ENCODE measurements around the gene ACOX3. TPM values are rescaled to one million over a fixed set of nuclear protein-coding genes. Genes with fewer than 3 reads are reported as not detected.
A peak's percentile ranks its signal among the peaks of the same experiment; 100 is the strongest.

The ACOX3 gene
- total and polyA plus RNA-seq, 4 donors = 11.4 to 24.6 (median 13.6) TPM

DNA sequence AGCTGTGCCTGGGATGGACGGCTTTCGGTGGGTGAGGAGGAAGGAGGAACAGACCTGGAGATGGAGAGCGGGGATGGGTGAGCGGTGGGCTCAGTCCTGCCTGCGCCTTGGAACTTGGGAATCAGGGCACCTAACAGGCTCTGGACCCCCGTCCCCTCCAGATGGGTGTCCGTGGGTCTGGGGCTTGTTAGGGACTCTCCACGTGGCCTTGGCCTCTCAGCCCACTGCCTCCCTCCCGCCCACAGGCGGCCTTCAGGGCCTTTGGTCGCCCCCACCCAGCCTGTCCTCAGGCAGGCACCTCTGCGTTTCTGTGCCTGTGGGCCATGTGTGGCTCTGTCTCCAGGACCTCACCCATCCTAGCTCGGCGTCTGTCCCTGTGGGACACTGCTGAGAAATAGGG, 29.0 kb upstream of the ACOX3 start (continued):
- TF ChIP-seq EGR1 (IDR thresholded peaks at IDR 0.05; ENCODE audit: low read depth in 2 of 2) (no peak), SP1 (IDR thresholded peaks at IDR 0.05) (no peak), HNF4A (conservative IDR thresholded peaks at IDR 0.05) (no peak)
- TF ChIP-seq, protein P1, sequence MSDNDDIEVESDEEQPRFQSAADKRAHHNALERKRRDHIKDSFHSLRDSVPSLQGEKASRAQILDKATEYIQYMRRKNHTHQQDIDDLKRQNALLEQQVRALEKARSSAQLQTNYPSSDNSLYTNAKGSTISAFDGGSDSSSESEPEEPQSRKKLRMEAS (IDR thresholded peaks at IDR 0.05) = no peak

DNA sequence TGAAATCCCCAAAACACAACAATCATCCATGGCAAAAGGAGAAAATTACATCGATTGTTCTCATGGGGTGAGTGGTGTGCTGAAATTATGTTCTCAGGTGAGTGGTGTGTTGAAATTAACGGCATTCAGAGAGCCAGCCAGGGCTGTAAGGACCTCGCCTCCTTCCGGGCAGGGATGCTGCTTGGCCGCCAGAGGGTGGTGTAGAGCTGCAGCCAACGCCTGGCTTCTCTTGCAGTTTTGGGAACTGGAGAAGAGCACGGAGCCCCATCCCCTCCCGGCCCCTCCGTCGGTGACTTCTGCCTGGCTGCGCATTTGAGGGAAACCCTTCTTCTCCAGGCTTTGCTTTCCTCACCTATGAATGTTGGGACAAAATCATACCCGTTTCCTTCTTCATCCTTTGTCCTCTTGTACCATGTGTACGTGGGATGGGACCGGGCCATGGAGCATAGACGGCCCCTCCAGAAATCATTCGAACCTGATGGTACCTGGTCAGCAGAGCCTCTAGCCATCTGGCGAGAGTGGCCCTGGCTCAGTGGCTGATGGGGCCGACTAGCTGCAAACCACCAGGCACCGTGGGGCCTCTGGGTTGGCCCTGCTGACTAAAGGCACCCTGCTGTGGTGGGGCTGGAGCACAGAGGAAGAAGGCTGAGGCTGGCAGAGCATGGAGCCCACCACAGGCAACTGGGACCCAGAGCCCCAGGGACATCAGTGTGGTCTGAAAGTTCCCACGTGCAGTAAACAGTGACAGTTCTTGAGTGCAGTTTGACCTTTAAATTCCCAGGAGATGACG, 28.4 kb upstream of the ACOX3 start:
- WGBS = 62% methylated on average over 21 of the region's 21 CpGs
- H3K36me3 ChIP-seq (ENCODE audit: control insufficient read depth in 4 of 4, insufficient read depth in 3 of 4, low read depth in 1 of 4, low read length in 3 of 4) = peaks cover 8 to 56% (median 13%) of the 10 kb centered on the region in 4 donors

DNA sequence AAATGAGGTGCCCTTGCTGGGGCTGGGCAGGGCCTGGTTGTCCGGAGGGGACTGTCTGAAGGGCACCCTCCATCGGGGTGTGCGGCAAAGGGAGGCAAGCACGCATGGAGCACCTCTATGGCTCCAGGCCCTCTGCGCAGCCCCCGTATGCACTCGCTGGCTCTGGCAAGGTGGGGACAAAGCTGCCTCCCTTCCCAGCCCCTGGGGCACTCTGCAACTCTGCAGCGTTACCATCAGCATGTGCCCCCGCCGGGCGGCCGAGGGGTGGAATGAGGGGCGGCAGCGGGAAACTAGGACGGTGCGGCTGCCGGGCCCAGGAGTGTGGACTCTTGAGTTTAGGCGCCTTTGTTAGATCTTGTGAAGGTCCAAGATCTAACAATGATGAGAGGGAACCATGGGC, 26.5 kb upstream of the ACOX3 start:
- no peak overlapping the region for H3K4me3 ChIP-seq (ENCODE audit: low read depth in 1 of 3, low read length in 3 of 3)
- H3K27me3 ChIP-seq (ENCODE audit: control insufficient read depth in 4 of 4, insufficient read depth in 4 of 4, low read length in 3 of 4) = no peaks in the 10 kb centered on the region
- H3K36me3 ChIP-seq (ENCODE audit: control insufficient read depth in 4 of 4, insufficient read depth in 3 of 4, low read depth in 1 of 4, low read length in 3 of 4) = peaks cover 8 to 63% (median 18%) of the 10 kb centered on the region in 4 donors
- 97% methylated on average over 18 of the region's 18 CpGs for WGBS
- H3K9ac ChIP-seq (ENCODE audit: low read depth in 1 of 2, low read length in 2 of 2) = no peak overlapping the region
- H3K9me3 ChIP-seq (ENCODE audit: control insufficient read depth in 4 of 4, low read length in 3 of 4) = no peaks in the 10 kb centered on the region
- no peak for DNase-seq (ENCODE audit: low spot score)
- no peaks in the 10 kb centered on the region for H3K4me1 ChIP-seq (ENCODE audit: control insufficient read depth in 4 of 4, insufficient read depth in 4 of 4, low read length in 3 of 4)
- no peak for TF ChIP-seq TAF1 (conservative IDR thresholded peaks at IDR 0.05)
- TF ChIP-seq, protein P2, sequence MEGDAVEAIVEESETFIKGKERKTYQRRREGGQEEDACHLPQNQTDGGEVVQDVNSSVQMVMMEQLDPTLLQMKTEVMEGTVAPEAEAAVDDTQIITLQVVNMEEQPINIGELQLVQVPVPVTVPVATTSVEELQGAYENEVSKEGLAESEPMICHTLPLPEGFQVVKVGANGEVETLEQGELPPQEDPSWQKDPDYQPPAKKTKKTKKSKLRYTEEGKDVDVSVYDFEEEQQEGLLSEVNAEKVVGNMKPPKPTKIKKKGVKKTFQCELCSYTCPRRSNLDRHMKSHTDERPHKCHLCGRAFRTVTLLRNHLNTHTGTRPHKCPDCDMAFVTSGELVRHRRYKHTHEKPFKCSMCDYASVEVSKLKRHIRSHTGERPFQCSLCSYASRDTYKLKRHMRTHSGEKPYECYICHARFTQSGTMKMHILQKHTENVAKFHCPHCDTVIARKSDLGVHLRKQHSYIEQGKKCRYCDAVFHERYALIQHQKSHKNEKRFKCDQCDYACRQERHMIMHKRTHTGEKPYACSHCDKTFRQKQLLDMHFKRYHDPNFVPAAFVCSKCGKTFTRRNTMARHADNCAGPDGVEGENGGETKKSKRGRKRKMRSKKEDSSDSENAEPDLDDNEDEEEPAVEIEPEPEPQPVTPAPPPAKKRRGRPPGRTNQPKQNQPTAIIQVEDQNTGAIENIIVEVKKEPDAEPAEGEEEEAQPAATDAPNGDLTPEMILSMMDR (IDR thresholded peaks at IDR 0.05; ENCODE audit: low read depth, low read length, missing input control) = no peak
- TF ChIP-seq, protein P1 (IDR thresholded peaks at IDR 0.05) = no peak
- no peak for TF ChIP-seq RXRA (IDR thresholded peaks at IDR 0.05)
- TF ChIP-seq FOXA2 (IDR thresholded peaks at IDR 0.05) = no peak
- no peak for TF ChIP-seq YY1 (IDR thresholded peaks at IDR 0.05)
- TF ChIP-seq, protein P3, sequence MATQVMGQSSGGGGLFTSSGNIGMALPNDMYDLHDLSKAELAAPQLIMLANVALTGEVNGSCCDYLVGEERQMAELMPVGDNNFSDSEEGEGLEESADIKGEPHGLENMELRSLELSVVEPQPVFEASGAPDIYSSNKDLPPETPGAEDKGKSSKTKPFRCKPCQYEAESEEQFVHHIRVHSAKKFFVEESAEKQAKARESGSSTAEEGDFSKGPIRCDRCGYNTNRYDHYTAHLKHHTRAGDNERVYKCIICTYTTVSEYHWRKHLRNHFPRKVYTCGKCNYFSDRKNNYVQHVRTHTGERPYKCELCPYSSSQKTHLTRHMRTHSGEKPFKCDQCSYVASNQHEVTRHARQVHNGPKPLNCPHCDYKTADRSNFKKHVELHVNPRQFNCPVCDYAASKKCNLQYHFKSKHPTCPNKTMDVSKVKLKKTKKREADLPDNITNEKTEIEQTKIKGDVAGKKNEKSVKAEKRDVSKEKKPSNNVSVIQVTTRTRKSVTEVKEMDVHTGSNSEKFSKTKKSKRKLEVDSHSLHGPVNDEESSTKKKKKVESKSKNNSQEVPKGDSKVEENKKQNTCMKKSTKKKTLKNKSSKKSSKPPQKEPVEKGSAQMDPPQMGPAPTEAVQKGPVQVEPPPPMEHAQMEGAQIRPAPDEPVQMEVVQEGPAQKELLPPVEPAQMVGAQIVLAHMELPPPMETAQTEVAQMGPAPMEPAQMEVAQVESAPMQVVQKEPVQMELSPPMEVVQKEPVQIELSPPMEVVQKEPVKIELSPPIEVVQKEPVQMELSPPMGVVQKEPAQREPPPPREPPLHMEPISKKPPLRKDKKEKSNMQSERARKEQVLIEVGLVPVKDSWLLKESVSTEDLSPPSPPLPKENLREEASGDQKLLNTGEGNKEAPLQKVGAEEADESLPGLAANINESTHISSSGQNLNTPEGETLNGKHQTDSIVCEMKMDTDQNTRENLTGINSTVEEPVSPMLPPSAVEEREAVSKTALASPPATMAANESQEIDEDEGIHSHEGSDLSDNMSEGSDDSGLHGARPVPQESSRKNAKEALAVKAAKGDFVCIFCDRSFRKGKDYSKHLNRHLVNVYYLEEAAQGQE (IDR thresholded peaks at IDR 0.05) = no peak
- no peak for TF ChIP-seq FOXA1 (IDR thresholded peaks at IDR 0.05)
- no peak for TF ChIP-seq RAD21 (IDR thresholded peaks at IDR 0.05)
- TF ChIP-seq HNF4A (conservative IDR thresholded peaks at IDR 0.05) = no peak
- TF ChIP-seq EGR1 (IDR thresholded peaks at IDR 0.05; ENCODE audit: low read depth in 2 of 2) = no peak
- no peak for TF ChIP-seq SP1 (IDR thresholded peaks at IDR 0.05)
- TF ChIP-seq, protein P4, sequence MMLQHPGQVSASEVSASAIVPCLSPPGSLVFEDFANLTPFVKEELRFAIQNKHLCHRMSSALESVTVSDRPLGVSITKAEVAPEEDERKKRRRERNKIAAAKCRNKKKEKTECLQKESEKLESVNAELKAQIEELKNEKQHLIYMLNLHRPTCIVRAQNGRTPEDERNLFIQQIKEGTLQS (IDR thresholded peaks at IDR 0.05) = no peak
- TF ChIP-seq, protein P5, sequence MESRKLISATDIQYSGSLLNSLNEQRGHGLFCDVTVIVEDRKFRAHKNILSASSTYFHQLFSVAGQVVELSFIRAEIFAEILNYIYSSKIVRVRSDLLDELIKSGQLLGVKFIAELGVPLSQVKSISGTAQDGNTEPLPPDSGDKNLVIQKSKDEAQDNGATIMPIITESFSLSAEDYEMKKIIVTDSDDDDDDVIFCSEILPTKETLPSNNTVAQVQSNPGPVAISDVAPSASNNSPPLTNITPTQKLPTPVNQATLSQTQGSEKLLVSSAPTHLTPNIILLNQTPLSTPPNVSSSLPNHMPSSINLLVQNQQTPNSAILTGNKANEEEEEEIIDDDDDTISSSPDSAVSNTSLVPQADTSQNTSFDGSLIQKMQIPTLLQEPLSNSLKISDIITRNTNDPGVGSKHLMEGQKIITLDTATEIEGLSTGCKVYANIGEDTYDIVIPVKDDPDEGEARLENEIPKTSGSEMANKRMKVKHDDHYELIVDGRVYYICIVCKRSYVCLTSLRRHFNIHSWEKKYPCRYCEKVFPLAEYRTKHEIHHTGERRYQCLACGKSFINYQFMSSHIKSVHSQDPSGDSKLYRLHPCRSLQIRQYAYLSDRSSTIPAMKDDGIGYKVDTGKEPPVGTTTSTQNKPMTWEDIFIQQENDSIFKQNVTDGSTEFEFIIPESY (IDR thresholded peaks at IDR 0.05) = no peak
- TF ChIP-seq JUND (IDR thresholded peaks at IDR 0.05) = no peak
- TF ChIP-seq GABPA (IDR thresholded peaks at IDR 0.05 in 1 of 2, conservative IDR thresholded peaks at IDR 0.05 in 1 of 2) = no peak
- TF ChIP-seq NR2F2 (IDR thresholded peaks at IDR 0.05) = no peak
- no peak overlapping the region for H3K27ac ChIP-seq (ENCODE audit: low read depth in 1 of 2, low read length in 2 of 2)

More for the DNA sequence above, 28.4 kb upstream of the ACOX3 start:
- Histone ChIP-seq H3K4me1 (ENCODE audit: control insufficient read depth in 4 of 4, insufficient read depth in 4 of 4, low read length in 3 of 4) (no peaks in the 10 kb centered on the region), H3K4me3 (ENCODE audit: low read depth in 1 of 3, low read length in 3 of 3) (no peak overlapping the region), H3K9me3 (ENCODE audit: control insufficient read depth in 4 of 4, low read length in 3 of 4) (no peaks in the 10 kb centered on the region), H3K9ac (ENCODE audit: low read depth in 1 of 2, low read length in 2 of 2) (no peak overlapping the region), H3K27ac (ENCODE audit: low read depth in 1 of 2, low read length in 2 of 2) (no peak overlapping the region), H3K27me3 (ENCODE audit: control insufficient read depth in 4 of 4, insufficient read depth in 4 of 4, low read length in 3 of 4) (no peaks in the 10 kb centered on the region)
- TF ChIP-seq, protein P2 (IDR thresholded peaks at IDR 0.05; ENCODE audit: low read depth, low read length, missing input control) = peak; percentile 79
- TF ChIP-seq EGR1 (IDR thresholded peaks at IDR 0.05; ENCODE audit: low read depth in 2 of 2) (no peak), FOXA1 (IDR thresholded peaks at IDR 0.05) (no peak), RAD21 (IDR thresholded peaks at IDR 0.05) (peak; percentile 78 to 87)
- DNase-seq (ENCODE audit: low spot score) = peak; percentile 74

Measured in liver (tissue), 9 donors.